ENCODE results near the gene ALDH2.

Gene ALDH2

DNA sequence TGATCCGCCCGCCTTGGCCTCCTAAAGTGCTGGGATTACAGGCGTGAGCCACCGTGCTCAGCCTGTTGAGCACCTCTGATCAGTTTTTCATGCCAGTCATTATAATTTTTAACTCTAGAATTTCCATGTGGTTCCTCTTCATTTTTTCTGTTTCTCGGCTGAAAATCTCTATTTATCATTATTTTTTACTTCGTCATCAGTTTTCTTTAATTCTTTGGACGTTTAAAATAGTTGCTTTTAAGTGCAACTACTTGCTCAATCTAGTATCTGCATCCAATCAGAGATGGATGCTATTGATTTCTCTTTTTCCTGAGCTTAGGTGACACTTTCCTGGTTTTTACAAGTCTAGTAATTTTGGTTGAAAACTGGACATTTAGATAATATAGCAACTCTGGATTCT lies 92.0 kb downstream of the ALDH2 start:
- Mint-ChIP-seq H3K9me3 (peaks cover 39% of the 10 kb centered on the region), H3K27ac (no peak overlapping the region), H3K36me3 (ENCODE audit: low read depth) (peaks cover 76% of the 10 kb centered on the region), H3K4me3 (no peak overlapping the region), H3K4me1 (no peaks in the 10 kb centered on the region), H3K27me3 (ENCODE audit: low read depth, poor library complexity) (peaks cover 4% of the 10 kb centered on the region)
- no peak for DNase-seq
- TF ChIP-seq, protein P1, sequence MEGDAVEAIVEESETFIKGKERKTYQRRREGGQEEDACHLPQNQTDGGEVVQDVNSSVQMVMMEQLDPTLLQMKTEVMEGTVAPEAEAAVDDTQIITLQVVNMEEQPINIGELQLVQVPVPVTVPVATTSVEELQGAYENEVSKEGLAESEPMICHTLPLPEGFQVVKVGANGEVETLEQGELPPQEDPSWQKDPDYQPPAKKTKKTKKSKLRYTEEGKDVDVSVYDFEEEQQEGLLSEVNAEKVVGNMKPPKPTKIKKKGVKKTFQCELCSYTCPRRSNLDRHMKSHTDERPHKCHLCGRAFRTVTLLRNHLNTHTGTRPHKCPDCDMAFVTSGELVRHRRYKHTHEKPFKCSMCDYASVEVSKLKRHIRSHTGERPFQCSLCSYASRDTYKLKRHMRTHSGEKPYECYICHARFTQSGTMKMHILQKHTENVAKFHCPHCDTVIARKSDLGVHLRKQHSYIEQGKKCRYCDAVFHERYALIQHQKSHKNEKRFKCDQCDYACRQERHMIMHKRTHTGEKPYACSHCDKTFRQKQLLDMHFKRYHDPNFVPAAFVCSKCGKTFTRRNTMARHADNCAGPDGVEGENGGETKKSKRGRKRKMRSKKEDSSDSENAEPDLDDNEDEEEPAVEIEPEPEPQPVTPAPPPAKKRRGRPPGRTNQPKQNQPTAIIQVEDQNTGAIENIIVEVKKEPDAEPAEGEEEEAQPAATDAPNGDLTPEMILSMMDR (IDR thresholded peaks at IDR 0.05) = no peak

DNA sequence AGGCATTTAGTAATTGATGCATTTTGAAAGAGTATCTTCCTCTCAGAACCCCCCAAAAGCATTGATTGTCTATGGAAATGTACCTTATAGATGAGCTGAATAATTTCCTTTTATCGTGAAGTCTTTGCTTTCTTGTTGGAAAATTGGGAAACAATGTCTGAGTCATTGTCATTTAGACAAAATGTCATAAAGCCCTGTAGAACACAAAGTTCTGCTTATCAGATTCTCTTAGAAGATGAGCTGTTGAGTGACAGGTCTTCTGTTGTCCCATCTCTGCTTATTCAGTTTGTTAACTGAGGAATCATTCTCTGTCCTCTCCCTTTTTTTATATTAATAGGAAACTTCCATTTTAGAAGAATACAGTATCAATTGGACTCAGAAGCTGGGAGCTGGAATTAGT lies 98.2 kb downstream of the ALDH2 start:
- Mint-ChIP-seq H3K27me3 (ENCODE audit: low read depth, poor library complexity) (peaks cover 6% of the 10 kb centered on the region), H3K27ac (no peak overlapping the region), H3K4me3 (no peak overlapping the region), H3K9me3 (peaks cover 3% of the 10 kb centered on the region), H3K36me3 (ENCODE audit: low read depth) (peaks cover 58% of the 10 kb centered on the region), H3K4me1 (no peaks in the 10 kb centered on the region)
- no peak for DNase-seq
- TF ChIP-seq, protein P1 (IDR thresholded peaks at IDR 0.05) = no peak

Measured in nephron progenitor cell (in vitro differentiated cells).